Heart right ventricle (tissue), 16 donors: Measurements from ENCODE around the gene ELK3. TPM values are rescaled to one million over a fixed set of nuclear protein-coding genes. Genes with fewer than 3 reads are reported as not detected.
A peak's percentile ranks its signal among the peaks of the same experiment; 100 is the strongest.

Experiments
- ATAC-seq, 8 donors: fragments of 200-7000 bp; cut with Tn5 transposase; one replicate each; pipeline ENCODE4 v1.9.1; 2020; ENCODE audit warnings: mild to moderate bottlenecking in 8 of 8, moderate library complexity in 8 of 8, moderate number of reproducible peaks in 1 of 8
- DNase-seq, 2 donors: peaks; one replicate each; pipeline ENCODE4 v3.0.0-alpha.2; 2020
- H3K27ac ChIP-seq, 10 donors: fragments of 200-600 bp; sonication (generic) in 2 of 10; one replicate each; pipeline versions ENCODE4 v1.5.0 to v1.8.0; 2020 to 2022; ENCODE audit warnings: mild to moderate bottlenecking in 3 of 10
- H3K27me3 ChIP-seq, 7 donors: fragments of 200-600 bp; one replicate each; pipeline ENCODE4 v1.8.0; 2021 to 2022; ENCODE audit warnings: mild to moderate bottlenecking in 2 of 7
- H3K36me3 ChIP-seq, 9 donors: fragments of 200-600 bp; sonication (generic) in 1 of 9; one replicate each; pipeline versions ENCODE4 v1.5.0 to v1.8.0; 2020 to 2022; ENCODE audit warnings: mild to moderate bottlenecking in 2 of 9
- H3K4me1 ChIP-seq, 9 donors: fragments of 200-600 bp; sonication (generic) in 1 of 9; one replicate each; pipeline versions ENCODE4 v1.5.0 to v1.8.0; 2020 to 2022; ENCODE audit warnings: mild to moderate bottlenecking in 4 of 9
- H3K4me3 ChIP-seq, 10 donors: fragments of 200-600 bp; sonication (generic) in 2 of 10; one replicate each; pipeline versions ENCODE4 v1.5.0 to v1.8.0; 2020 to 2022; ENCODE audit warnings: mild to moderate bottlenecking in 7 of 10, moderate library complexity in 2 of 10
- H3K9me3 ChIP-seq, 11 donors: fragments of 200-600 bp in 10 of 11; sonication (generic) in 2 of 11; one replicate each; pipeline versions ENCODE4 v1.5.0 to v1.8.0; 2013 to 2022; ENCODE audit warnings: mild to moderate bottlenecking in 2 of 11, control low read depth in 1 of 11, moderate library complexity in 1 of 11
- CTCF ChIP-seq, 9 donors: fragments of 200-600 bp; sonication (generic) in 2 of 9; IDR thresholded peaks; one replicate each; pipeline versions ENCODE4 v1.5.0 to v1.8.0; 2021 to 2022; ENCODE audit warnings: antibody characterized with exemption in 9 of 9, mild to moderate bottlenecking in 5 of 9, moderate library complexity in 1 of 9
- WGBS, 2 donors: extraction: QIAGEN DNeasy Blood & Tissue Kit; methylation state at CpG; one replicate each; pipeline ENCODE4 v1.1.7; 2013; ENCODE audit warnings: inconsistent platforms in 1 of 2; 5-methylcytosine and 5-hydroxymethylcytosine counted together
- intact Hi-C, 10 donors: fragments of 100-400 bp; cut with DNase I; formaldehyde crosslinking; loops; one replicate each; pipeline versions ENCODE4 v1.11.1 to v1.14.2; 2022
- polyA plus RNA-seq, 2 donors: library from polyadenylated mRNA; stranded (reverse); fragments of 200-250 nt; gene quantifications; one replicate each; pipeline ENCODE4 v1.2.3, GENCODE V29; 2013
- total RNA-seq, 10 donors: library from RNA; stranded (reverse); fragmentation: NEBNext Ultra II Directional in 3 of 10; extraction: Animal tissue kit (Norgen Biotek cat#: 25700) in 3 of 10; gene quantifications; one replicate each; pipeline versions ENCODE4 v1.2.1 to v1.2.4, GENCODE V29; 2021 to 2023
- donor health status: Arrhythmogenic right ventricular cardiomyopathy.
- donor health status: ischemic (EF 13 %, LVEDD 7.1; RV severe dilation, severe dysfunction).
- donor health status: healthy with polysubstance abuse.
- donor health status: DM: no; HTN: yes; CAD: no.
- donor health status: DM: no; HTN: no; CAD: no.
- donor health status: ischemic (EF 25% LVEDD 6.9; RV normal size, moderate dysfunction).
- donor health status: ischemic (EF 25% LVEDD 5.7; RV mildly dilated, moderate dysfunction).
- donor health status: healthy.
- donor health status: DM: yes; HTN: yes; CAD: no.
- donor health status: Ischemic cardiomyopathy.
- donor health status: ischemic (EF 35%, LVEDD 5.7; RV mildly dilated, moderate dysfunction).
- donor health status: nonischemic (EF 11% LVEDD 7.7; RV severe dilation, severe dysfunction).
- donor health status: DM: yes; HTN: yes; CAD: no.
- donor health status: PGD.
- donor health status: ischemic (EF 29% LVEDD 5.4; RV normal size, mild dysfunction).
- donor health status: nonischemic (EF 23%, LVEDD 6.1; RV moderate dilation, normal function).

The ELK3 gene
- total and polyA plus RNA-seq, 12 donors = 6.6 to 33.0 (median 21.4) TPM

- Histone ChIP-seq H3K9me3 (no peaks in the 10 kb centered on the region), H3K27me3 (no peaks in the 10 kb centered on the region), H3K4me3 (no peak overlapping the region), H3K36me3 (peaks cover 0 to 47% (median 0%) of the 10 kb centered on the region in 9 donors), H3K4me1 (peaks cover 41 to 74% (median 55%) of the 10 kb centered on the region in 9 donors), H3K27ac (peak overlapping the region in 8 of 10 donors; percentile 68 to 84 (median 78))
- DNase-seq (no peak), ATAC-seq (no peak)
- no peak for TF ChIP-seq CTCF (IDR thresholded peaks at IDR 0.05)
- intact Hi-C loops = loop anchor here in 4 of 10 donors (10.0 kb wide), 2 partner anchors 162 to 172 kb away; partner anchors contain the start of gene CDK17 (in 2 of the 4)
- WGBS, 2 donors = 55 to 57% methylated on average over 7 of the region's 7 CpGs
Observed at GRCh38 chr12:96233168-96233567, 39.0 kb downstream of the ELK3 start.

GRCh38 chr12:96233939-96234461 lies 39.8 kb downstream of the ELK3 start:
- Histone ChIP-seq H3K4me1 (peaks cover 49 to 76% (median 63%) of the 10 kb centered on the region in 9 donors), H3K9me3 (no peaks in the 10 kb centered on the region), H3K27me3 (no peaks in the 10 kb centered on the region), H3K4me3 (no peak overlapping the region), H3K36me3 (peaks cover 0 to 40% (median 0%) of the 10 kb centered on the region in 9 donors), H3K27ac (peak overlapping the region; percentile 58 to 86 (median 78))
- DNase-seq (peak; percentile 91 to 92), ATAC-seq (peak; percentile 80 to 92 (median 88))
- 19 to 21% methylated on average over 15 of the region's 15 CpGs for WGBS, 2 donors
- TF ChIP-seq CTCF (IDR thresholded peaks at IDR 0.05) = no peak
- intact Hi-C loops = loop anchor here in 4 of 10 donors (10.0 kb wide), 2 partner anchors 161 to 171 kb away; partner anchors contain the start of gene CDK17 (in 2 of the 4)

- no peak overlapping the region for H3K4me3 ChIP-seq
- peak overlapping the region in 9 of 10 donors; percentile 68 to 86 (median 79) for H3K27ac ChIP-seq
- H3K4me1 ChIP-seq = peaks cover 55 to 80% (median 71%) of the 10 kb centered on the region in 9 donors
- no peaks in the 10 kb centered on the region for H3K27me3 ChIP-seq
- WGBS, 2 donors = 70 to 75% methylated on average over 22 of the region's 22 CpGs
- H3K36me3 ChIP-seq = peaks cover 0 to 33% (median 0%) of the 10 kb centered on the region in 9 donors
- DNase-seq (no peak), ATAC-seq (no peak)
- intact Hi-C loops = loop anchor here in 5 of 10 donors (5.0 to 10.0 kb wide), 3 partner anchors 160 to 170 kb away; partner anchors contain the start of gene CDK17 (in 2 of the 5)
- no peaks in the 10 kb centered on the region for H3K9me3 ChIP-seq
- TF ChIP-seq CTCF (IDR thresholded peaks at IDR 0.05) = no peak
Observed at GRCh38 chr12:96234591-96235483, 40.7 kb downstream of the ELK3 start.

- H3K36me3 ChIP-seq = peaks cover 0 to 27% (median 0%) of the 10 kb centered on the region in 9 donors
- peaks cover 57 to 83% (median 78%) of the 10 kb centered on the region in 9 donors for H3K4me1 ChIP-seq
- H3K9me3 ChIP-seq = no peaks in the 10 kb centered on the region
- ATAC-seq = no peak
- no peaks in the 10 kb centered on the region for H3K27me3 ChIP-seq
- no peak for TF ChIP-seq CTCF (IDR thresholded peaks at IDR 0.05)
- 45 to 54% methylated on average over 5 of the region's 5 CpGs for WGBS, 2 donors
- peak overlapping the region in 9 of 10 donors; percentile 68 to 86 (median 79) for H3K27ac ChIP-seq
- intact Hi-C loops = loop anchor here in 5 of 10 donors (5.0 to 10.0 kb wide), 3 partner anchors 159 to 169 kb away; partner anchors contain the start of gene CDK17 (in 2 of the 5)
- no peak for DNase-seq
- no peak overlapping the region for H3K4me3 ChIP-seq
Observed at GRCh38 chr12:96235484-96235826, 41.3 kb downstream of the ELK3 start.
